Left colon (tissue), 2 donors: ENCODE measurements around the gene CTTN. TPM values are rescaled to one million over a fixed set of nuclear protein-coding genes. Genes with fewer than 3 reads are reported as not detected.

Experiments
- ATAC-seq: fragments of 200-7000 bp; cut with Tn5 transposase; one replicate; pipeline ENCODE4 v1.9.1; 2020; ENCODE audit warnings: mild to moderate bottlenecking, moderate library complexity
- DNase-seq, 2 donors: peaks; one replicate each; pipeline ENCODE4 v3.0.0-alpha.2; 2020
- intact Hi-C, 2 donors: fragments of 100-400 bp; cut with DNase I in 1 of 2; cut with micrococcal nuclease in 1 of 2; formaldehyde crosslinking; loops; one replicate each; pipeline versions ENCODE4 v1.11.2 to v1.14.0; 2022; cut with DNase I, micrococcal nuclease
- total RNA-seq, 2 donors: library from RNA; stranded (reverse); fragmentation: NEBNext Ultra II Directional; extraction: Animal tissue kit (Norgen Biotek cat#: 25700); gene quantifications; one replicate each; pipeline ENCODE4 v1.2.1, GENCODE V29; 2021
- donor health status: DM: no; HTN: no; CAD: no.
- donor health status: DM: yes; HTN: yes; CAD: no.

The CTTN gene
- total RNA-seq, 2 donors from 2014 or later = 279 to 312 TPM

GRCh38 chr11:70481625-70482528 lies 83.5 kb downstream of the CTTN start:
- intact Hi-C loops = no loop called here
- ATAC-seq = peak; percentile 74
- DNase-seq = no peak

GRCh38 chr11:70482529-70482917 lies 84.2 kb downstream of the CTTN start:
- ATAC-seq (peak; percentile 8), DNase-seq (no peak)

GRCh38 chr11:70483077-70483861 lies 84.9 kb downstream of the CTTN start:
- intact Hi-C loops = no loop called here
- ATAC-seq (peak; percentile 73), DNase-seq (peak in 1 of 2 donors; percentile 28)

More at GRCh38 chr11:70482529-70482917, 84.2 kb downstream of the CTTN start:
- intact Hi-C loops = no loop called here

- intact Hi-C loops = no loop called here
- DNase-seq (no peak), ATAC-seq (no peak)
These were observed 85.6 kb downstream of the CTTN start for GRCh38 chr11:70483917-70484316.

GRCh38 chr11:70485326-70486025 lies 87.1 kb downstream of the CTTN start:
- intact Hi-C loops = no loop called here
- DNase-seq = no peak
- no peak for ATAC-seq

GRCh38 chr11:70486026-70486415 lies 87.7 kb downstream of the CTTN start:
- intact Hi-C loops = no loop called here
- no peak for ATAC-seq
- DNase-seq = no peak

Other genes starting within 250 kb of the CTTN start
- gene FADD, start 195.2 kb upstream of the CTTN start, total RNA-seq = 10 to 100 TPM; 32.1 to 33.2 TPM
- gene PPFIA1, start 127.8 kb upstream of the CTTN start, total RNA-seq = 10 to 100 TPM; 52.8 to 79.1 TPM